DMS53 treated with DMSO at 0.1 percent for 48 hours (cell line): ENCODE measurements around the gene PDE6G.
A peak's percentile ranks its signal among the peaks of the same experiment; 100 is the strongest.
"Not testable (repeated sequence)": the region's sequence is repeated elsewhere in the genome, so short reads cannot be mapped to it uniquely, and the experiment has no call there.

Source experiments
- DNase-seq: peaks from one replicate; lab custom pipeline; 2025; ENCODE audit not compliant: unreplicated experiment; lab: John Stamatoyannopoulos, UW

The PDE6G gene

DNA sequence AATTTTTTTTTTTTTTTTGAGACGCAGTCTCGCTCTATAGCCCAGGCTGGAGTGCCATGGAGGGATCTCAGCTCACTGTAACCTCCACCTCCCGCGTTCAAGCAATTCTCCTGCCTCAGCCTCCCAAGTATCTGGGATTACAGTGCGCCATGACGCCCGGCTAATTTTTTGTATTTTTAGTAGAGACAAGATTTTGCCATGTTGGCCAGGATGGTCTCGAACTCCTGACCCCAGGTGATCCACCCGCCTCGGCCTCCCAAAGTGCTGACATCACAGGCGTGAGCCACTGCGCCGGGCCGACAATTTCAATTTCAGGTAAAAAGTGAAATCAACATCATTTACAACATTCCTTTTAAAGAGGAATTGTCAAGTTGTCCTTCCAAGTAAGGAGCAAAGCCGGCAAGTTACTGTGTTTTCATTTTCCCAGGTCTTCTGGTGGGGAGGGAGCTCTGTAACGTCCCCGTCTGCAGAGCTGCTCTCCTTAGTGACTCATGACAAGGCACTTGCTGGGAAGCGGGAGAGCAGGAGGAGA, 20.3 kb downstream of the PDE6G start:
- no peak for DNase-seq

DNA sequence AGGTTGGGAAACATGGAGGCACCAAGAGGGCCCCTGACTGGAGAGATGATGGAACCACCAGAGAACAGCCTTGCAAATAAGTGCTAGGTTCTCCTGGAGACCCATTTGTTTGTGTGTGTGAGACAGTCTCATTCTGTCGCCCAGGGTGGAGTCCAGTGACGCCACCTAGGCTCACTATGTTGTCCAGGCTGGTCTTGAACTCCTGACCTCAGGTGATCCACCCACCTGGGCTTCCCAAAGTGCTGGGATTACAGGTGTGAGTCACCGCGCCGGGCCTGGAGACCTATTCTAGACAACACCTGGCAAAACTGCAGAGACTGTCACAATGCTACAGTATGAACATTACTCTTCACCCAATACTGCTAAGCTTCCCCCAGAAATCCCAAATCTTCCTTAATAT, 20.9 kb downstream of the PDE6G start:
- no peak for DNase-seq

DNA sequence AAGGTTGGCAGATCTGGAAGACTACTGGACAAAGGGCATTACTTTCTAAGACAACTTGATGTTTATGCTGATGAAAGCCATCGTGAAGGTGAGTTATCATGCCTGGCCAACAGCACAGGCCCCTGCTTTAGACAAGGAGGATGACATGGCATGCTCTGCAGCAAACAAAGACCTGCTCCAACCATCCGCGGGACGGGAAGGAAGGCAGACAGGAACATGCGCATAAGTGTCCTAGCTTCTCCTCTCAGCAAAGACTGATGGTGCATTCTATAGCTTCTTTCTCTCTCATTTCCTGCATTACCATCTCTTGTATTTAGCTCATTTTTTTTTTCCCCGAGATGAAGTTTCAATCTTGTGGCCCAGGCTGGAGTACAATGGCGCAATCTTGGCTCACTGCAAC, 24.9 kb downstream of the PDE6G start:
- DNase-seq = no peak

DNA sequence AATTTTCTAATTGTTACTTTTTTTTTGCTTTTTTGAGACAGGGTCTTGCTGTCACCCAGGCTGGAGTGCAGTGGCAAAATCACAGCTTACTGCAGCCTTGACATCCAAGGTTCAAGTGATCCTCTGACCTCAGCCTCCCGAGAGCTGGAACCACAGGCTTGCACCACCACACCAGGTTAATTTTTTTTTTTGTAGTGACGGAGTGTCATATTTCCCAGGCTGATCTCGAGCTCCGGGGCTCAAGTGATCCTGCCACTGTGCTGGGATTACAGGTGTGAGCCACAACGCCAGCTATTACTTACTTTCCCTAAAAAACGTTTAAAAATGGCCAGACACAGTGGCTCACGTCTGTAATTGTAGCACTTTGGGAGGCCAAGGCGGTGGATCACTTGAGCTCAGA, 26.1 kb downstream of the PDE6G start:
- DNase-seq = no peak

DNA sequence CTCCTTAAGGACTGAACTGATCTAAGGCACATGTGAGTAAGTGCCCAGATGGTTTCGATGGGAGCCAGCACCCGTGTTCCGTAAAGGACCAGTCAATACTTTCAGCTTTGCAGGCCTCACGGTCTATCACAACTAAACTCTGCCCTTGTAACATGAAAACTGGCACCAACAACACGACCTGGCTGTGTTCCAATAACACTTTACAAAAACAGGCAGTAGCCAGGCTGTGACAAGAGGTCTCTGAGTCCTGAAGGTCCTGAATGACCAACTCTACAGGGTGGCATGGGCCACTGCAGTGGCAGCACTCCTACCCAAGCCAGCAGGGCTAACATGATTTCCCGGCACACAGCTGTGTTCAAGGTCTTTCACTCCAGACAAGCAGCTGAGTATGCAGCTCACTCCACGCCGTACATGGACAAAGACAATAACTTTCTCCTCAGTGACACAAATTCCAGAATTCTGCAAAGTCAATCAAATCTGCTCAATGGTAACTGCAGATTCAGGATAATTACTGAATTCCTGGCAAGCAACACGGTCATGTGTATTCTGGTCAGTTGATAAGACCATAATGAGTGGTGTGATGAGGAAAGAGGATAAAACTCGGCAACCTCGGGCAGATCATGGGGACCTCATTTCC, 34.7 kb downstream of the PDE6G start:
- DNase-seq = no peak

DNA sequence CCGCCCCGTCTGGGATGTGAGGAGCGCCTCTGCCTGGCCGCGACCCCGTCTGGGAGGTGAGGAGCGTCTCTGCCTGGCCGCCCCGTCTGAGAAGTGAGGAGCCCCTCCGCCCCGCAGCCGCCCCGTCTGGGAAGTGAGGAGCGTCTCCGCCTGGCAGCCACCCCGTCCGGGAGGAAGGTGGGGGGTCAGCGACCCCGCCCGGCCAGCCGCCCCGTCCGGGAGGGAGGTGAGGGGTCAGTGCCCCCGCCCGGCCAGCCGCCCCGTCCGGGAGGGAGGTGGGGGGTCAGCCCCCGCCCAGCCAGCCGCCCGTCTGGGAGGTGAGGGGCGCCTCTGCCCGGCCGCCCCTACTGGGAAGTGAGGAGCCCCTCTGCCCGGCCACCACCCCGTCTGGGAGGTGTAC, 38.0 kb downstream of the PDE6G start:
- not testable (repeated sequence) for DNase-seq

- no peak for DNase-seq
Measured at GRCh38 chr17:81616877-81617276, 39.5 kb downstream of the PDE6G start.

DNA sequence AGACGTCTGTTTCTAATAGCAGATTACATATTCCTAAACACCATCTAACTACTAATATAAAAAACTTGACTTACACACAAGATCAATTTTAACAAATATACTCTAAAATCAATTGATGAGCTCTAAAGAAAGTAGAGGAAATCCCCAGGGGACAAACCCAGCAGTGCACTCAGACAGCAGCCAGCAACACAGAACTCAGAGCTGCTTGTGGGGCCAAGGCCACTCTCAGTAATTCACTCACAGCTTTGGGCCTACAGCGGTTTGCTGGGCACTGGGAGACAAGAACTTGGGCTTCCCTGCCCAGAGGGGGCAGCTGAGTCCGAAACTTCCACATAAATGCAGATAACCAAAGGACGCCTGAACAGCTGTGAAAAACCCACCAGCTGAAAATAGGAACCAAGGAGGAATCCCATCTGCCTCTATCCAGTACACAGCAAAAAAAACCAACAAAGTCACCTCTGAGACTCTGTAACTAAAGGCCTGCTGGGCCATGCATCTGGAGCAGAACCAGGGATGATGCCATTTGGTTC, 40.9 kb downstream of the PDE6G start:
- DNase-seq = no peak

GRCh38 chr17:81612172-81612970, 44.0 kb downstream of the PDE6G start:
- no peak for DNase-seq

DNA sequence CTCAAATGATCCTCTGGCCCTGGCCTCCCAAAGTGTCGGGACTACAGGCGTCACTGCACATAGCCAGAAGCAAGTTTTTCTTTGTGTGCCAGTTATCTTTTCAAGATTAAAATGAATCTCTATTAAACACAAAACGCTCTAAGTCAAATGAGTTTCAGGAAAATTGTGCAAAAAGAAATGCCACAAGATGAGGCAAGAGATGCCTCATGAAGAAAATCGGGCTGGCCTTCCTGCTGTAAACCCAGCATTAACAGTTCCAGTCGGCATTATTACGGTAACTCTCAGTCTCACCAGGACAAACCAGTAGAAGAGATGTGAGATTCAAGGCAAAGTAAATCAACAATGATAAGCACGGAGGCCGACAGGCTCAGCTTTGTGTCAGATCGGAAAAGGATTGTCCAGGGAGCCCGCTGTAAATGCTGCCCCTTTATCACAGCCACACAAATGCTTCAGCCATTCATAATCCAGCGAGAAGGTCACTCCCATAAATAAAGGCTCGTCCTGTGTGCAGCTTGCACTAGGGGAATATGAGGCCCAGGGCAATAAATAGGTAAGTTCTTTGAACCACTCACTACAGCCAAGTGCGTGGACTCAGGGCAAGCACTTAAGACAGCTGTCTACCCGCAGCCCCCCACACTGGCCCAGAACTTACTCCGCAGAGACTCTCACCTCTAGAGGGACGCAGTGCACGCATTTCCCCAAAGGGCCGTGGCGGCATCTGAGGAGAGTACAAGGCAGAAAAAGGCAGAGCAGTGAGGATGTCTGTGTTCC, 46.6 kb downstream of the PDE6G start:
- DNase-seq = no peak

GRCh38 chr17:81608605-81609004, 47.7 kb downstream of the PDE6G start:
- no peak for DNase-seq

DNA sequence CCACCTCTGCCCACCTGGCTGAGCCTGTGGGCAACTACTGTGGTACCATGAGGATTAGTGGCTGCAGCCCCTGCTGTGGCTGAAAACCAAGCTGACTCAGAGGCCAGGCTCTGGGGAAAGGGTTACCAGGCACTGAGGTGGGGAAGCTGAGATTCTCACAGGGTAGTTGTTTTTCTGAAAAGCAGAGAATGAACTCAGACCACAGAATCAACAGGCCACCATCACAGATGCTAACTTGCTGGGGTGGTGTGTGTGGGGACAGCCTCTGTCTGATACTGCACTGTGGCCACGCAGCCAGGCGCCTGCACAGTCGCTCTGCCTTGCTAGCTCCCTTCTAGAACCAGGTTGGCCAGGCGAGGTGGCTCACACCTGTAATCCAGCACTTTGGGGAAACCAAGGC, 48.3 kb downstream of the PDE6G start:
- no peak for DNase-seq

DNA sequence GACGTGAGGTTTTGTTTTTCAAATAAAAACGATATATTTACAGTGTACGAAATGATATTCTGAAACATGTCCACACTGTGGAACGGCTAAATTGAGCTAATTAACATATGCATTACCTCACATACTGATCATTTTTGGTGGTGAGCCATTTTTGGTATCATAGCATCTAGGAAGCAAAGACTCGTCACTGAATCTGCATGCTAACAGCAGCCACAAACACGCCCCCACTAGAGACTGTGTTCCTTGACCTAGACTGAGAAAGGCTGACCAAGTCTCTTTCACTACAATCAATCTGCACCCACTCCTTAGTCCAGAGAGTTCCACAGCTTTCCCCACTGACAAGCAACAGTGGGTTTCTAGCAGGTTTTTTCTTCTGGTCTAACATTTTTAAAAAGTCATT, 48.9 kb downstream of the PDE6G start:
- no peak for DNase-seq

DNA sequence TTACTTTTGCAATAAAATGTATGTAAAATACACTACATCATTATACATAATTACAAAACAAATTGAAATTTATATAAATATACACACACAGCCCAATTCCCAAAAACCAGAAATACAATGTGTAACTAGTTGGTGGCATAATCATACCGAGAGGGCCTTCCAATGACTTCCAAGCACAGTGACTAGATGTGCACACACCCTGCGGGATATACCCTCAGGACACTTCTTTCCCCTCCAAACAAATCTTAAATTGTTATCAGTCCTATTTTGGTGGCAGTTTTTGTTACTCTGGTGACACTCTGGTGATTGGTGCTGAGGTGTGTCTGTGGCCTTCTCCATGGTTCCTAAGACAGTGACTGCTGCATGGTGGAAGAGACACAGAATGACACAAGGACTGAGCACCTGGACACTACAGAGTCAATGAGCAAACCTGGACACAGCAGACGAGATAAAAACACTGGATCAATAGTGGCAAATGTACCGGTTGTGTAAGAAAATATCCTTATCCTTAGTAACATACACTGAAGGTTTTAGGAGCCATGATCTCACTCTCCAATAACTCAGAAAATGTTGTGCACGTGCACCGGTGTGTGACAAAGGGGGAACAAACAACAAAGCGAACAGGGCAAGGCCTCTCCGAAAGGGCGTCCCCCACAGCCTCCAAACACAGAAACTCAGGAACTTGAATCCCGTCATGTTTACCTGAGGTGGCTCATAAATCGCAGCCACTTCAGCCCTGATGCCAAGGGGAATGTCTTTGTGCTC, 52.3 kb downstream of the PDE6G start:
- DNase-seq = no peak

- peak; percentile 72 for DNase-seq
Measured at GRCh38 chr17:81601525-81602120, 54.7 kb downstream of the PDE6G start.
